NOMO-1 treated with dmso at 0.1 percent for 144 hours (cell line): Measurements from ENCODE around the gene NET1.
"Not testable (repeated sequence)": the region's sequence is repeated elsewhere in the genome, so short reads cannot be mapped to it uniquely, and the experiment has no call there.

ENCODE experiments used
- DNase-seq: peaks from one replicate; lab custom pipeline; 2025; ENCODE audit not compliant: unreplicated experiment; lab: John Stamatoyannopoulos, UW

NET1 gene

GRCh38 chr10:5412277-5412941 is at the start of gene NET1:
NET1 (plus strand) TSS chr10:5412557; CDS start chr10:5412693, 136 bp downstream.
- DNase-seq: peak; percentile 39

DNA sequence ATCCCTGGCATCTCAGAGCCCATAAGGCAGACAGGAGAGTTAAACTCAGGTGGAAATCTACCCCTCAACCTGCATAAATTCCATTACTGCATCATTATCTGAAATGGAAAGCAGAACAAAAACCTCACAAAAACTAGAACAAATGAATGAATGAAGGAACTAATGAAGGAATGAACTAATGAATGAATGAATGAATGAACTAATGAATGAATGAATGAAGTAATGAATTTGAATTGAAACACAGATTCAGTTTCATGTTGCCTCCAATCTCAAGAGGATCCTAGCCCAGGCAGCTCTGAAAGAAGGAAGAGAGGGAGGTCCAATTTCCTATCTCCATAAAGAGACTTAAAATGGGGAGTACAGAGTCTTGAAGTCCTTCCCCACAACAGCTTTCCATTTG is 49.5 kb upstream of the NET1 start:
- DNase-seq: no peak

- DNase-seq: no peak
These were observed 48.0 kb upstream of the NET1 start for GRCh38 chr10:5364374-5364773.

GRCh38 chr10:5364890-5365338 is 47.4 kb upstream of the NET1 start, which contains the start of gene UCN3:
UCN3 (plus strand) TSS chr10:5364966; CDS start chr10:5373721, 8,755 bp downstream.
- no peak for DNase-seq

DNA sequence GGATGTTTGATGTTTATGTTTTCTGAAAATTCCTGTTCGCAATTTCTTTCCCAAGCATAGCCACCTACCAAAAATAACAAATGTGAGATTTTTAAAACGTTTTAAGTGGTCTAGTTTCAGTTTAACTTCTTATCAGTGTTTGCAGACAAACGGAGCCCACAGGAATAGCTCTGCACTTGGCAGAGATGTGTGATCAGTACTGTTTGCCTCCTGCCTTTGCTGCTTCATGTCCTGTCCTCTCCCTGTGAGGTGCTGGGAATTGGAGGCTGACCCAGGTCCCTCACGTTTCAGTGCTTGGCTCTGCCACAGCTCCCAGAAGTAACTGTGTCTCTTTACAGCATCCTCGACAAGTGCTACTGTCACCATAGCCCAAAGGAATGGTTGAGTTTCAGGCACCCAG is 46.4 kb upstream of the NET1 start:
- DNase-seq: no peak

DNA sequence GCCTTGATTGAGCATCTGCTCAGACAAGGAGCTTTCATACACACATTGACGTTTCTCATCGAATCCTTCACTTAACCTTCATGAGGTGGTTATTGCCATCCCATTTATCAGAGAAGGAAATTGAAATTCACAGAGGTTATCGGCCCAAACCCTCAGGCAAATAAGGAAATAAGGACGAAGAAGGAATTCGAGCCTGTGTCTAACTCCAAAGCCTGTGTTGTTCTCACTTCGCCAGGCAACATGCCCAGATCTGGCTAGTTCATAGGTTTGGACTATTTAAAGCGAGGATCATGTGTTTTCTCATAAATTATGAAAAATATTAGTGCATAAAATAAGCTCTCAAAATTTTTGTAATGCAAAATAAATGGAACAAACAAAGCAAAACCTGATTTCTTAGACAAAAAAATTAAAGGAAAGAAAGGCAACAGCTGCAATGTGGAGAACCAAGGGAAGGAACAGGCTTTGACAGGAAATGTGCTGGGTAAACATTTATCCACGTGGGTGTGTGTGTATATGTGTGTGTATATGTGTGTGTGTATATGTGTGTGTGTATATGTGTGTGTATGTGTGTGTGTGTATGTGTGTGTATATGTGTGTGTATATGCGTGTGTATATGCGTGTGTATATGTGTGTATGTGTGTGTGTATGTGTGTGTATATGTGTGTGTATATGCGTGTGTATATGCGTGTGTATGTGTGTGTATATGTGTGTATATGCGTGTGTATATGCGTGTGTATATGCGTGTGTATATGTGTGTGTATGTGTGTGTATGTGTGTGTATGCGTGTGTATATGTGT is 42.8 kb upstream of the NET1 start:
- DNase-seq: no peak

GRCh38 chr10:5370493-5371352 is 41.6 kb upstream of the NET1 start:
- DNase-seq: no peak

DNA sequence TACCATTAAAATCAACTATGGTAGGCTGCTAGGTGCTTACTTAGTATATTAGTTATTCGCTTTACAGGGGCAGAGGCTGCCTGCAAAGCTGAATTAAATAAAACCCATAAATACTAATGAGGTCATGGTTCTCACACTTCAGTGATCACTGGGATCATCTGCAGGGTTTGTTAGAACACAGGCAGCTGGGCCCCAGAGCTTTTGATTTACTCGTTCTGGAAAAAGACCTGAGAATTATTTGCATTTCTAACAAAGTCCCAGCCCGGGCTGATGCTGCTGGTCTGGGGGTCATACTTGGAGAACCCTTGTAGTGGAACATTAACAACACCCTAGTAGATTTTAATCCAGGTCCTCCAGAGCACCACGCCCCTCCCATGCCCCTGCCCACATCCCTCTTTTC is 39.0 kb upstream of the NET1 start:
- DNase-seq: no peak

- DNase-seq: no peak
These were observed 38.3 kb upstream of the NET1 start for GRCh38 chr10:5373891-5374611.

DNA sequence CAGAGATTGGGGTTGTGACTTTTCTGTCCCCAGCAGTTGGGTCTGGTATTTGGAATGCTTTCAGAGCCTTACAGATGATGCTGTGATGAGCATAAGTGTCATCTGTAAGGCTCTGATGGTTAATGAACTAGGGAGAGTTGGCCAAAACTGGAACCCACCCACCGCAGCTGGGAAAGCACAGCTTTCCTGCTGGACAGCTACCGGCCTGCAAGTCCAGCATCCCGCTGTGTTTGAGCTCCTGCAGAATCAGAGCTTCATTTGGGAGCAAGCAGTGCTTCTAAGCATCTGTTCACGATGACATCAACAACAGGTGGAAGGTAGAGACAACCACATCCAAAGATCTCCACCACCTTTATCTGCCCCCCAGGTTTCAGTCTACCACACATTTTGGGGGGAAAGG is 35.9 kb upstream of the NET1 start:
- DNase-seq: no peak

DNA sequence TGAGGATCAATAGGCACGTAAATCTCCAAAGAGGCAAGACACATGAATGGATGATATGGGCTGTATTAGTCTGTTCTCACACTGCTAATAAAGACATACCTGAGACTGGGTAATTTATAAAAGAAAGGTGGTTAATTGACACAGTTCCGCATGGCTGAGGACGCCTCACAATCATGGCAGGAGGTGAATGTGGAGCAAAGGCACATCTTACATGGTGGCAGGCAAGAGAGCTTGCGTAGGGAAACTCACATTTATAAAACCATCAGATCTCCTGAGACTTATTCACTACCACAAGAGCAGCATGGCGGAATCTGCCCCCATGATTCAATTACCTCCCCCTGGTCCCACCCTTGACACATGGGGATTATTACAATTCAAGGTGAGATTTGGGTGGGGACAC is 33.2 kb upstream of the NET1 start:
- DNase-seq: not testable (repeated sequence)

GRCh38 chr10:5380395-5380794 is 32.0 kb upstream of the NET1 start:
- DNase-seq: not testable (repeated sequence)

- no peak for DNase-seq
These were observed 31.2 kb upstream of the NET1 start for GRCh38 chr10:5381187-5381586.

GRCh38 chr10:5385224-5385623 is 27.1 kb upstream of the NET1 start:
- no peak for DNase-seq

- DNase-seq: no peak
These were observed 25.2 kb upstream of the NET1 start for GRCh38 chr10:5387169-5387568.

GRCh38 chr10:5390607-5391205 is 21.7 kb upstream of the NET1 start:
- no peak for DNase-seq

DNA sequence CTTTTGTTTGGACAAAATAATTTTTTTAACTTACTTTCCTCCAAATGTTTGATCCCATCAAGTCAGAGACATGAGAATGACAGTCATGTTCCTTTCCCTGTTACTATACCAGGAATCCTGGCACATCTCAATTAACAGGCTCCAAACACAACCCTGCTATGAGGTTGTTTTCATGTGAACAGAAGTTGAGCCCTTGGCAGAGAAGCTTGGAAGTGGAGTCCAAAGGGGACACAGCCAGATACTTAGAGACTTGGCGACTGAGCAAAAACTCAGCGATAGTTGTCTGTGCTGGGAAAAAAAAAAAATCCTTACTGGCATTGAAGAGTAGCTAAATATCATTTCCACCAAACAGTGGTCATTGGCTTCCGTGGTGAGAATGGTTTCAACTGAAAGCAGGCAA is 20.6 kb upstream of the NET1 start:
- DNase-seq: no peak

DNA sequence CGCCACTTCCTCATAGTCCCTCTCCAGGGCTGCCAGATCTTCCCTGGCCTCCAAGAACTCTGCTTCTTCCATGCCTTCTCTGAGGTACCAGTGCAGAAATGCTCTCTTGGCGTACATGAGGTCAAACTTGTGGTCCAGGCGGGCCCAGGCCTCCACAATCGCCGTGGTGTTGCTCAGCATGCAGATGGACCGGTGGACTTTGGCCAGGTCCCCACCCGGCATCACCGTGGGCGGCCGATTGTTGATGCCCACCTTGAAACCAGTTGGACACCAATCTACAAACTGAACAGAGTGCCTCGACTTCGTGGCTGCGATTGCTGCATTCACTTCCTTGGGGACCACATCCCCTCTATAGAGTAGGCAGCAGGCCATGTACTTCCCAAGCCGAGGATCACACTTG is 18.8 kb upstream of the NET1 start:
- no peak for DNase-seq

DNA sequence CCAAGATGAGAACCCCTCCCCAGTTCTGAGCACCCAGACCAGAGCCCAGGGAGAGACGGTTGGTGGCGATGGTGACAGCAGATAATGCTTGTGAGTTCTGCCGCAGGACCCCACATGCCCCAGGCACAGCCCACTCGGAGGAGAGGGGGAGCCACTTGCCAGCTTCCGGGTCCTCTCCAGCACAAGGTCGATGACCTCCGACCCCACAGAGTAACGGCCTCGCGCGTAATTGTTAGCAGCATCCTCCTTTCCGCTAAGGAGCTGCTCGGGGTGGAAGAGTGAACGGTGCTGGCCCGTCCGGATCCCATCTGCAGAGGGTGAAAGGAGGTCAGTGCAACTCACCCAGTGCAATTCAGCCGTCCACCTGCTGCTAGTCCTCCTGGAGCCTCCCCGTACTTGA is 17.2 kb upstream of the NET1 start:
- DNase-seq: no peak

DNA sequence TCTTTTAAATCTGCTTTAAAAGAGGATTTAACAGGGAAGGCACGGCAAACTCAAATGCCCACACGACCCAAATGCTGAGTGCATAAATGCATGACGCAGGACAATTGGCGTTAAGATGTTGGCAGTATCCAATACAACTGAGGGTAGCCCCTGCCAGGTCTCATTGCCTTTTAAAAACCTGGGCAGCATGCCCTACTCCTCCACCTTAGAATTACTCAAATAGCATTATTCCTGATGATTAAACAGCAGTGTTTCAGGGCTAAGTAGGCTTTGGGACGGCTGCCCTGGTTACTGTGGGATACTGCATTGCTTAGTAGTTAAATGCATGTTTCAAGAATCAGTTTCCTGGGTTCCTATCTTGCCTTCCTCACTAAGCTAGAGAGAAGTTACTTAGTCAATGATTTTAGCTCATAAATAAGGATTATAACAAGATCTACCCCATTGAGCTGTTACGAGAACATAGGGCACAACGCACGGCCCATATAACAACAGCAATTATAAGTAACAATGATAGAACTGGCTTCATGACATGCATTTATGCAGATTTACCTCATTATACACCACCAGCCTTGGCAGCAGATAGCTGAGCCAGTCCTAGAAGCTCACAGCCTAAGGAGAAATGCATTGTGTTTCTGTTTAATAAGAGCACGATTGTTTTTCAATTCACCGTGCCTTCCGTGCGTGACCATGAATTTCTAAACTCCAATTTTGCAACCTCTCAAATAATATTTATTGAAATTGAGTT is 15.6 kb upstream of the NET1 start:
- no peak for DNase-seq
